Type B pancreatic cell (in vitro differentiated cells): ENCODE data around the gene RBBP8NL. TPM values are rescaled to one million over a fixed set of nuclear protein-coding genes. Genes with fewer than 3 reads are reported as not detected.
"Not testable (repeated sequence)": the region's sequence is repeated elsewhere in the genome, so short reads cannot be mapped to it uniquely, and the experiment has no call there.

Source experiments
- DNase-seq: peaks from one replicate; pipeline ENCODE4 v3.0.0; 2021; ENCODE audit warnings: mixed read lengths; ENCODE audit not compliant: unreplicated experiment; ENCODE audit errors: extremely low spot score
- H3K27ac Mint-ChIP-seq: 2 replicates; pipeline ENCODE4 v1.8.0; 2021; ENCODE audit warnings: mild to moderate bottlenecking, mixed read lengths
- H3K27me3 Mint-ChIP-seq: 2 replicates; pipeline ENCODE4 v1.8.0; 2021; ENCODE audit warnings: mixed read lengths
- H3K36me3 Mint-ChIP-seq: 2 replicates; pipeline ENCODE4 v1.8.0; 2021; ENCODE audit warnings: mixed read lengths
- H3K4me1 Mint-ChIP-seq: one replicate; pipeline ENCODE4 v1.8.0; 2021; ENCODE audit warnings: mixed read lengths; ENCODE audit not compliant: unreplicated experiment
- H3K4me3 Mint-ChIP-seq: 2 replicates; pipeline ENCODE4 v1.8.0; 2021; ENCODE audit warnings: mild to moderate bottlenecking, mixed read lengths
- H3K9me3 Mint-ChIP-seq: 2 replicates; pipeline ENCODE4 v1.8.0; 2021; ENCODE audit warnings: mixed read lengths
- CTCF ChIP-seq: fragments of 200-600 bp; sonication (generic); conservative IDR thresholded peaks from 2 replicates; pipeline ENCODE4 v1.5.0; 2021; ENCODE audit warnings: antibody characterized with exemption, mild to moderate bottlenecking
- total RNA-seq: library from RNA; stranded (reverse); gene quantifications from 2 replicates; pipeline ENCODE4 v1.2.1, GENCODE V29; 2021; ENCODE audit warnings: low replicate concordance

RBBP8NL gene
- total RNA-seq, 1 donor from 2014 or later = 7.3 TPM

- peaks cover 24% of the 10 kb centered on the region for H3K4me1 Mint-ChIP-seq
- peak overlapping the region; percentile 87 for H3K27ac Mint-ChIP-seq
- H3K4me3 Mint-ChIP-seq = peak overlapping the region; percentile 56
- H3K9me3 Mint-ChIP-seq = no peaks in the 10 kb centered on the region
- no peak for TF ChIP-seq CTCF
- no peaks in the 10 kb centered on the region for H3K36me3 Mint-ChIP-seq
- DNase-seq = no peak
- H3K27me3 Mint-ChIP-seq = no peaks in the 10 kb centered on the region
Measured at GRCh38 chr20:62430311-62430853, 3.0 kb upstream of the RBBP8NL start.

- H3K4me1 Mint-ChIP-seq = peaks cover 21% of the 10 kb centered on the region
- DNase-seq = no peak
- no peak overlapping the region for H3K27ac Mint-ChIP-seq
Measured at GRCh38 chr20:62429455-62430310, 2.3 kb upstream of the RBBP8NL start.

GRCh38 chr20:62428396-62429295 is 1.3 kb upstream of the RBBP8NL start:
- no peak for DNase-seq
- H3K36me3 Mint-ChIP-seq = no peaks in the 10 kb centered on the region
- H3K9me3 Mint-ChIP-seq = no peaks in the 10 kb centered on the region
- H3K4me1 Mint-ChIP-seq = peaks cover 12% of the 10 kb centered on the region
- H3K27ac Mint-ChIP-seq = peak overlapping the region; percentile 89
- H3K4me3 Mint-ChIP-seq = peak overlapping the region; percentile 77
- no peak for TF ChIP-seq CTCF
- H3K27me3 Mint-ChIP-seq = no peaks in the 10 kb centered on the region

More at GRCh38 chr20:62429455-62430310, 2.3 kb upstream of the RBBP8NL start:
- no peaks in the 10 kb centered on the region for H3K9me3 Mint-ChIP-seq
- no peak overlapping the region for H3K4me3 Mint-ChIP-seq
- no peaks in the 10 kb centered on the region for H3K27me3 Mint-ChIP-seq
- no peak for TF ChIP-seq CTCF
- no peaks in the 10 kb centered on the region for H3K36me3 Mint-ChIP-seq

GRCh38 chr20:62428002-62428372 is 648 bp upstream of the RBBP8NL start:
- Mint-ChIP-seq H3K4me3 (no peak overlapping the region), H3K4me1 (peaks cover 9% of the 10 kb centered on the region)
- no peak for TF ChIP-seq CTCF

GRCh38 chr20:62426699-62427131 is 624 bp downstream of the RBBP8NL start:
- TF ChIP-seq CTCF = no peak
- no peaks in the 10 kb centered on the region for H3K36me3 Mint-ChIP-seq
- peak overlapping the region; percentile 91 for H3K27ac Mint-ChIP-seq
- H3K4me1 Mint-ChIP-seq = peaks cover 9% of the 10 kb centered on the region
- no peaks in the 10 kb centered on the region for H3K27me3 Mint-ChIP-seq
- H3K4me3 Mint-ChIP-seq = peak overlapping the region; percentile 85
- H3K9me3 Mint-ChIP-seq = no peaks in the 10 kb centered on the region
- no peak for DNase-seq

More at GRCh38 chr20:62428002-62428372, 648 bp upstream of the RBBP8NL start:
- DNase-seq = no peak
- H3K27me3 Mint-ChIP-seq = no peaks in the 10 kb centered on the region
- H3K9me3 Mint-ChIP-seq = no peaks in the 10 kb centered on the region
- H3K36me3 Mint-ChIP-seq = no peaks in the 10 kb centered on the region
- no peak overlapping the region for H3K27ac Mint-ChIP-seq

- H3K4me1 Mint-ChIP-seq = peaks cover 11% of the 10 kb centered on the region
- peak overlapping the region; percentile 75 for H3K4me3 Mint-ChIP-seq
Measured at GRCh38 chr20:62426059-62426348, 1.3 kb downstream of the RBBP8NL start.

More at GRCh38 chr20:62426059-62426348, 1.3 kb downstream of the RBBP8NL start:
- not testable (repeated sequence) for H3K36me3 Mint-ChIP-seq, H3K27me3 Mint-ChIP-seq, H3K27ac Mint-ChIP-seq, DNase-seq, H3K9me3 Mint-ChIP-seq
